Colon (tissue), 2 donors: Measurements from ENCODE around the gene AHRR.

Experiments used
- FAIRE-seq: peaks from 2 replicates; lab custom pipeline; 2012; peaks lifted over from hg19 to GRCh38; lab: Jason Lieb, UNC
- donor health status: control.
- donor health status: control.

Gene AHRR

DNA sequence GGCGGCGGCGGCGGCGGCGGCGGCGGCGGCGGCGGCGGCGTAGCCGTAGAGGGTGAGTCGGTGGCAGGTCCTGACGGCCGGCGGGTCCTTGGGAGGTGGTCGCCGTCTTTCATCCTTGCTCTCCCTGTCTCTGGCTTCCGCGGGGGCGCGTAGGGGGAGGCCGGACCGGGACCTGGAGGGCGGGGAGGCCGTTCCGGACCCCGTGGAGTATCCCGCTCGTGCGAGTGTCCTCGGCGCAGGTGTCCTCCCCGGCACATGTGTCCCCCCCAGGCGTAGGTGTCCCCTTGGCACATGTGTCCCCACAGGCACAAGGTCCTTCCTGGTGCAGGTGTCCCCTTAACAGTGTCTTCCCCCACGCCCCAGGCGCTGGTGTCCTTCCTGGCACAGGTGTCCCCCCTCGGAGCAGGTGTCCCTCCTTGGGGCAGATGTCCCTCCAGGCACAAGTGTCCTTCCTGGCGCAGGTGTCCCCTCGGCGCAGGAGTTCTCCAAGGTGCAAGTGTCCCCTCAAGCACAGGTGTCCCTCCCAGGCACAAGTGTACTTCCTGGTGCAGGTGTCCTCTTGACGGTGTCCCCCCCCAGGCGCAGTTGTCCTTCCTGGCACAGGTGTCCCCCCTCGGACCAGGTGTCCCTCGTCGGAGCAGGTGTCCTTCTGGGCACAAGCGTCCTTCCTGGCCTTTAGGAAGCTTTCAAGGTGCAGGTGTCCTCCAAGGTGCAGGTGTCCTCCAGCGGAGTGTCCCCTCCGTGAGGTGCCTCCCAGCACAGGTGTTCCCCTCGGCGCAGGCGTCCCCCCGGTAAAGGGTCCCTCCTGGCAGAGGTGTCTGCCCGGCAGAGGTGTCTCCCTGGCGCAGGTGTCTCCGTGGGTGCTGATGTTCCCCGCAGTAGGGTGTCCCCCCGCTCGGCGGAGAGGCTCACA, 122.0 kb downstream of the AHRR start:
- FAIRE-seq = no peak

GRCh38 chr5:444226-444625, 122.7 kb downstream of the AHRR start:
- FAIRE-seq = no peak

- FAIRE-seq = no peak
These were observed 124.1 kb downstream of the AHRR start for GRCh38 chr5:445591-445990.

DNA sequence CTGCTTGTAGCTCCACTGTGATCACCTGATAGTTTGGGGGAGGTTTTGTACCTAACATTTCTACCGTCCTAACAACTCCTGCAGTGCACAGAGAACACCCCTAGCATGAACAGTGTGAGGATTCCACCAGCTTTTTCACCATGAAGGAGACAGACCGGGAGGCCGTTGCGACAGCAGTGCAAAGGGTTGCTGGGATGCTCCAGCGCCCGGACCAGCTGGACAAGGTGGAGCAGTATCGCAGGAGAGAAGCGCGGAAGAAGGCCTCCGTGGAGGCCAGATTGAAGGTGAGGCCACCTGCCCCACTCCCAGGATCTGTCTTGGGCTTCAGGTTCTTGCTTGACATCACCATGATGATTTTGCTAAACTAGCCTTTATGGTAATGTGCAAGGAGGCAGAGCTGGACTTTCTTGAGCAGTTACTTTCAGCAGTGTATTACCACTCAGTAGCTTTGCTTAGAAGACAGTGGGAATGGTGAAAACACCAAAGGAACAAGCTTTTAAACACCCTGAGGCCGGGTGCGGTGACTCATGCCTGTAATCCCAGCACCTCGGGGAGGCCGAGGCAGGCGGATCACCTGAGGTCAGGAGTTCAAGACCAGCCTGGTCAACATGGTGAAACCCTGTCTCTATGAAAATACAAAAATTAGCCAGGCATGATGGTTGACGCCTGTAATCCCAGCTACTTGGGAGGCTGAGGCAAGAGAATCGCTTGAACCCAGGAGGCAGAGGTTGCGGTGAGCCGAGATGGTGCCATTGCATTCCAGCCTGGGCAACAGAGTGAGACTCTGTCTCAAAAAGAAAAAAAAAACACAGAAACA, 124.8 kb downstream of the AHRR start:
- no peak for FAIRE-seq

DNA sequence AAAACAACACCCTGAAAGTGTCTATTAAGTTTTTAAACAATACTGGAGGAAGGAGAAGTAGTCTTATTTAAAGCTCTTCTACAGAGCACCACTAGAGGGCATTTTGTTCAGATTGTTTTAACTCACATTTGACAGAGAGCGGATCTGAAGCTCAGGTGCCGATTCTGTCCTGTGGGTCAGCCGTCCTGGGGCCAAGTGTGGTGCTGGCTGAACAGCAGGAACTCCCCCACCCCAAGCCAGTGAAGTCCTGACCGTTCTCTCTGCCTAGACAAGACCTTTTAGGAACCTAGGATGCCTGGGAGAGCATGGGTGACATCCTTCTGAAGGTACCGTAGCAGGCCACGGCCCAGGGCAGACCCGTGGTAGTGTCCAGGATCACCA, 125.4 kb downstream of the AHRR start:
- no peak for FAIRE-seq

- FAIRE-seq = no peak
These were observed 126.0 kb downstream of the AHRR start for GRCh38 chr5:447501-447900.

- no peak for FAIRE-seq
These were observed 126.7 kb downstream of the AHRR start for GRCh38 chr5:448061-448765.

DNA sequence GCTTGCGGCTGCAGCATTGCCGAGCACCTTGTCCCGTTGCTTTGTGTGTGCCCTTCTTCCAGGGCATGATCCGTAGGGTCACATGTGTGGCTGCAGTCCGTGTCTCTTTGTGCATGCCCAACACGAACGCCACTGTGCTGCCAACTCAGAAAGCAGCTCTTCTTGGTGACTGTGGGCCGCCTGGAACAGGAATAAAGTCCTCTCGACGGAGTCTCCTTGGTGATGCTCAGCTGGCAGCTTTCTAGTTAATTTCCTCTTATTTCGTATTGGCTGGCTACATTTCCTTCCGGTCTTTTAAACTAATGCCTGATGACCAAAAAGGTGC, 127.2 kb downstream of the AHRR start:
- FAIRE-seq = no peak

- FAIRE-seq = no peak
These were observed 127.6 kb downstream of the AHRR start for GRCh38 chr5:449151-449550.

DNA sequence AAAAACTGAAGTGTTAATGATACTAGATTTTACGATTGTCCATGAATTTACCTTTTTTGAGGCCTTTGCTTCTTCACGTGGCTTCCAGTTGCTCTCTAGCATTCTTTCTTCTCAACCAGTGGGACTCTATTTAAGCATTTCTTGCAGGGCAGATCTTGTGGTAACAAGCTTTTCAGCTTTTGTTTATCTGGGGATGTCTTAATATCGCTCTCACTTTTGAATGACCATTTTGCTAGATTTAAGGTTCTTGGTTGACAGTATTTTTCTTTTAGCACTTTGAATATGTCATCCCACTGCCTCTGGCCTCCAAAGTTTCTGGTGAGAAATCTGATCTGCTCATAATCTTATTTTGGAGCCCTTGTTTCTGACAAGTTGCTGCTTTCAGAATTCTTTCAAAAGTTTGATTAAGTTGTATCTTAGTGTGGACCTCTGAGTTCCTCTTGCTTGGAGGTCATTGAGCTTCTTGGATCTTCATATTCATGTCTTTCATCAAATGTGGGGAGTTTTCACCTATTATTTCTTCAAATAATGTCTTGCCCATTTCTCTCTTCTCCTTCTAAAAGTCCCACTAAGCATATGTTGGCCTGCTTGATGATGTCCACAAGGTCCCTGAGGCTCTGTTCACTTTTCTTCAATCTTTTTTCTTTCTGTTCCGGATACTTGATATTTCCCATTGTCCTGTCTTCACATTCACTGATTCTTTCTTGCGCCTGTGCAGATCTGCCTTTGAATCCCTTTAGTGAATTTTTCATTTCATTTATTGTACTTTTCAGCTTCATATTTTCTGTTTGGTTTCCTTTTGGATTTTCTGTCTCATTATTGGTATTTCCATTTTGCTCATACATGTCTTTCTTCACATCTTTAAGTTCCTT, 130.3 kb downstream of the AHRR start:
- FAIRE-seq = no peak

- no peak for FAIRE-seq
These were observed 131.6 kb downstream of the AHRR start for GRCh38 chr5:452978-453710.

DNA sequence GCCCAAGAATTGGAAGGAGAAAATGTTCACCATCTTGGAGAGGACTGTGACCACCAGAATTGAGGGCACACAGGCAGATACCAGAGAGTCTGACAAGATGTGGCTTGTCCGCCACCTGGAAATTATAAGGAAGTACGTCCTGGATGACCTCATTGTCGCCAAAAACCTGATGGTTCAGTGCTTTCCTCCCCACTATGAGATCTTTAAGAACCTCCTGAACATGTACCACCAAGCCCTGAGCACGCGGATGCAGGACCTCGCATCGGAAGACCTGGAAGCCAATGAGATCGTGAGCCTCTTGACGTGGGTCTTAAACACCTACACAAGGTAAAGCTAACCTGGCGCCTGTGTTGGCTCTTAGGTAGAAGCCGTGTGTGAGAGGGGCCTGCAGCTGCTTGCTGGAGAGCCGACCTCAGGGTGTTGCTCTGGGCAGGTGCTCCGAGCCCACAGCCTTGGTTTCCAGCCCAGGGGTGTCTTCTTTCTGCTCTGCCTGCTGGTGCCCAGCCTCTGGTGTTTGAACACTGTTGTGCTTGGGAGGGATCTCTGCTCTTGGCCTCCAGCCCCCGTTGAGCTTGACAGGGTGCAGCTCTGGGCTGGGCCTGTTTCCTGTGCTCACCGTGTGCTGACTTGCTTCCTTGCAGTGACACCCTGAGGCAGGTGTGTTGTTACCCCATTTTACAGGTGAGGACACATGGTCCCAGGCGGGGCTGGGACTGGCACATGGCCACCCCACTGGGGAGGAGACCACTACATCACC, 132.4 kb downstream of the AHRR start:
- FAIRE-seq = no peak

- FAIRE-seq = no peak
These were observed 133.4 kb downstream of the AHRR start for GRCh38 chr5:454936-455335.

DNA sequence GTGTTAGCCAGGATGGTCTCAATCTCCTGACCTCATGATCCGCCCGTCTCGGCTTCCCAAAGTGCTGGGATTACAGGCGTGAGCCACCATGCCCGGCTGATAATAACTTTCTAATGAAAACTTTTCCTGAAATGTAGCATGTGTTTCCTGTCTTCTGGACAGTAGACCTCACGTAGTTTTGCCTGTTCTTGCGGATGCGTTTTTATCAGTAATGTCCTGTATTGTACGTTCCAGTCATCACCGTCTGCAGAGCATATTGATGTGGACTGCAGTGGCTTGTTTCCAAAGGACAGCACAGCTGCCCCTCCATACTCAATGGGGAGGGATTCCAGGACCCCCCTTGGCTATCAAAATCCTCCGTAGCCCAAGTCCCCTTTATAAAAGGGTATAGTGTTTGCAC, 134.3 kb downstream of the AHRR start:
- no peak for FAIRE-seq

DNA sequence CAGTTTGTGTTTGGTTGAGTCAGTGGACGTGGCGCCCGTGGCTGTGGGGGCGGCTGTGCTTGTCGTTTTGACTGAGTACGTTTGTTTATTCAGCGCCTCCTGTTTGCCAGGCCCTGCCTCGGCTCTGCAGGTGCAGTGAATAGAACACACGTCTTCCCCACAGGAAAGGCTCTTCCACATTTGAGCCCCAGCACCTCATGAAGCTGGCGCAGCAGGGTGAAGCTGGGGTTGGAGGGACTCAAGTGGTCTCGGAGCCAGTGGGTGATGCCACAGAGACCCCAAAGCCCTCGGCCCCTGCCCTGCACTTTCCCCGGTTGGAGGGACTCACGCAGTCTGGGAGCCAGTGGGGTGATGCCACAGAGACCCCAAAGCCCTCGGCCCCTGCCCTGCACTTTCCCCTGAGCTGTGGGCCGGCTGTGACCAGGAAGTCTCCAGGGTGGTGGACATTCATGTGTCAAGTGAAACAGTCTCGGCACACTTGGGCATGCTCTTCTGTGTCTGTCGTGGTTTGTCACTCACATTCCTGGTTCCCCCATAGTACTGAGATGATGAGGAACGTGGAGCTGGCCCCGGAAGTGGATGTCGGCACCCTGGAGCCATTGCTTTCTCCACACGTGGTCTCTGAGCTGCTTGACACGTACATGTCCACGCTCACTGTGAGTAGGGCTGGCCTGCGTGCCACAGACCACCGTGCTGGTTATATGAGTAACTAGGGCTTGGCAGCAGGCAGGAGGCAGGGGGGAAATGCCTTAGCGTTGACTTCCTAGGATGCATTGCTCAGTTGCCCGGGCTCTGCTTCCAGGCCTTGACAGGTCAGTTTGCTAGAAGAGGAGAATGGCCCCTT, 135.1 kb downstream of the AHRR start:
- FAIRE-seq = no peak

DNA sequence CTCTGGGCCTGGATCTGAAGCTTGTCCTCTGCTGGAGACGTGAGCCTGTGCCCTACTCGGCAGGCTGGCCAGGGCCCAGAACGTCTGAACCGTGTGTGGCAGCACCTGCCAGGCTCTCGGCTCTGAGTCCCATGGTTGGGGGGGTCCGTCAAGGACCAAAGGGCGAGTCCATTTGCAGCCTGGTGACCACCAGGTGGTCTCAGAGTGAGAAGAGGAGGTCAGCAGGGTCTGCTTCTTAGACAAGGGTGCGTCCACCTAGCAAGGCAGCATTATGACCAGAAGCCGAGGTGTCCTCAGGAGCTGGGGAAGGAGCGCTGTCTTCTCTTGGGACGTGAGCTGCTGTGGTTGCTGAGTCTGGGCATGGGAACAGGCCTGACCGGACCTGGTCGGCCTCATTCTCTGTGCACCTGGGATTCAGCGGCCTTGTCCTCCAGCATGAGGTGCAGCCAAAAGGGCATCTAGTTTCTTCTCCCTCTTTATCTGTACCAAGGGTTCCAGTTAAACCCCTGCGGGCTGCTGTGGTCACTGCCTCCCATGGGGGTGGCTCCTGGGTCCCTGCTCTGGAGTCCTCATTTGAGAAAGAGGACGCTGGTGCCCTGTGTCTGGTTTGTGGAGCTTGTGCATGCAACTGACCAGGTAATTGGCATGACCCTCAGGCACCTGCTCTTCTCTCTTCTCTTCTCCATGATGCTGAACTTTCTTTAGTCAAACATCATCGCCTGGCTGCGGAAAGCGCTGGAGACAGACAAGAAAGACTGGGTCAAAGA, 135.9 kb downstream of the AHRR start:
- FAIRE-seq = no peak

DNA sequence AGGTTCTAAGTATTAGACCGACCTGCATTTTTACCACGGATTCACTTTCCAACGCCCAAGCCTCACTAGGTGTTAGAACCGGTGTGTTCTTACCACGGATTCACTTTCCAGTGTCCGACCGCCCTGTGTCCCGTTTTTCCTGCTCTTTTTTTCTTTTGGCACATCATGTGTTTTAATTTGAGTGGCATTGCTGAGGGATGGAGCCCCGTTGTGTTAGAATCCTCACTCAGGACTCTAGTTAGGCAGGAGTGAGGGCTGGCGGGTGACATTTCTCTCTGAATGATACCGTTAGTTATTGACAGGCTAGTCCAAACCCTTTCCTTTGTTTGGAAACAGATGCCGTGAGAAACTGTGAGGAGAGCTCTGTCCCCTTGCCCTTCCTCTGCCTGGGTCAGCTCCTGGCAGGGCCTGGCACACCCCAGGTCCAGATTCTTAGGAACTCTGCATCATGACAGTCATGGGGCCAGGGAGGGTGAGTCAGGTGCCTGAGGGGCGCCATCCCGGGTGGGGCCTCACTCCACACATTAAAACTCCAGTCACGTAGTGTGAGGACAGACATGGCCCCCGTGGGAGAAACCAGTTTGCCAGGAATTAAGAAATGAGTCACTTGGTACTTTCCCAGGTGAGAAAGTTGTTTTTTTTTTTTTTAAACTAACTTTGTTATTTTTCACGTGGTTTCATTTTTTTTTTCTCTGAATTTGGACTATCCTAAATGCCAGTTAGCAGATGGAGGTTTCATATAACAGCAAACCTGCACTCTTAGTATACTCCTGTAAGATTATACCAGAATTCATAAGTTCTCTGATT, 137.2 kb downstream of the AHRR start:
- FAIRE-seq = no peak
